Measurements from ENCODE around the gene RIPOR3.

DNA sequence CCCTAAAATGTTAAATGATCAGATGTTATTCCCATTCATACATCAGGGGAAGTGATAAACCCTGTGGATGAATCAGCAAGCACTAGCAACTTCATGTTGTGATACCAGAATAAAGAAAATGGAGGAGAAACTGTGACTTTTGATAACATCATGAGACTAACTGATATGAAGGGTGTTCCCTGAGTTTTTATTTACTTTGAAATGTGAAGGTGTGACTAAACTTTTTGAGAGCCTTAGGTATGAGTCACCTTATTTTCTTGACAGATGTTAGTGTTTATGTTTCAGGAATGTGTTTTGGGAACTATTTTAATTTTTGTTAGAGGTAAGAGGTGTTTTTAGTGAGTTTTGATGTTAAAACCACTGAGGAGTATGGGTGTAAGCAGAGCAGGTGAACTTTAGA is 44.5 kb upstream of the RIPOR3 start:
- TF ChIP-seq, protein P1, sequence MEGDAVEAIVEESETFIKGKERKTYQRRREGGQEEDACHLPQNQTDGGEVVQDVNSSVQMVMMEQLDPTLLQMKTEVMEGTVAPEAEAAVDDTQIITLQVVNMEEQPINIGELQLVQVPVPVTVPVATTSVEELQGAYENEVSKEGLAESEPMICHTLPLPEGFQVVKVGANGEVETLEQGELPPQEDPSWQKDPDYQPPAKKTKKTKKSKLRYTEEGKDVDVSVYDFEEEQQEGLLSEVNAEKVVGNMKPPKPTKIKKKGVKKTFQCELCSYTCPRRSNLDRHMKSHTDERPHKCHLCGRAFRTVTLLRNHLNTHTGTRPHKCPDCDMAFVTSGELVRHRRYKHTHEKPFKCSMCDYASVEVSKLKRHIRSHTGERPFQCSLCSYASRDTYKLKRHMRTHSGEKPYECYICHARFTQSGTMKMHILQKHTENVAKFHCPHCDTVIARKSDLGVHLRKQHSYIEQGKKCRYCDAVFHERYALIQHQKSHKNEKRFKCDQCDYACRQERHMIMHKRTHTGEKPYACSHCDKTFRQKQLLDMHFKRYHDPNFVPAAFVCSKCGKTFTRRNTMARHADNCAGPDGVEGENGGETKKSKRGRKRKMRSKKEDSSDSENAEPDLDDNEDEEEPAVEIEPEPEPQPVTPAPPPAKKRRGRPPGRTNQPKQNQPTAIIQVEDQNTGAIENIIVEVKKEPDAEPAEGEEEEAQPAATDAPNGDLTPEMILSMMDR (IDR thresholded peaks at IDR 0.05): no peak
- no peak for TF ChIP-seq POLR2A (IDR thresholded peaks at IDR 0.05)
